Measurements from ENCODE around the gene SKAP1. TPM values are rescaled to one million over a fixed set of nuclear protein-coding genes. Genes with fewer than 3 reads are reported as not detected.
"Not testable (repeated sequence)": the region's sequence is repeated elsewhere in the genome, so short reads cannot be mapped to it uniquely, and the experiment has no call there.

SKAP1 gene
- total and polyA plus RNA-seq, 5 donors from 2014 or later, result 196 to 554 (median 373) TPM

DNA sequence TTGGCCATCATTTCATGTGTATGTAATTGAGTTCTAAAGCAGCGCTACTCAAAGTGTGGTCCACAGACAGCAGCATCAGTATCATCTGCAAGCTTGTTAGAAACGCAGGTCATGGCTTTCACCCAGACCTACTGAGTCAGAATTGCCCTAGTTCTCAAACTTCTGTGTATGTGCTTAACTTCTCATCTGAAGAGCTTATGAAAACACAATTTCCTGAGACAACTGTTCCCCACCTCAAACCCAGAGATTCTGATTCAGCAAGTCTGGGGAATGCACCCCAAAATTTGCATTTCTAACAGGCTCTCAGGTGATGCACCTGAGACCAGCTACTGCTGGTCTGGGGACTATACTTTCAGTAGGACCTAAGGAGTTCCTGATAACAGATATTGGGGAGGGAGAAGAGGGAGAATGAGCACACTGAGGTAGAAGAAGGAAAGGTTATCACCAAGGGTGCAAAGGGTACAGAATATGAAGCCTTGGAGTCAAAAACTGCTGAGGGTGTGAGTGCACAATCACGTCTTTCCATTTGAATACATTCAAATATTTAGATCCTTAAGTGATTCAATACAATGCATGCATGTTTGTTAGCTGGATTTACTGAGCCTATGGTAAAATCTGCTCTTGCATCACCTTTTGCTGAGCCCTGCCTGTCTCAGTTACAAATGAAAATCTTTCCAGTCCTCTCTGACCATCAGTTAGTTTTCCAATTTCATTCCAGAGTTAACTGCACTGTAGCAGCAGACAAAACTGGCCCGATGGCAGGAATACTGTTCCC, 29.2 kb upstream of the SKAP1 start:
- Histone ChIP-seq H3K9me3 (ENCODE audit: control insufficient read depth in 2 of 2, low read length in 2 of 2) (no peaks in the 10 kb centered on the region), H3K27ac (ENCODE audit: insufficient read depth, low read length, poor library complexity, severe bottlenecking) (no peak overlapping the region), H3K27me3 (ENCODE audit: control insufficient read depth, insufficient read depth, low read length) (no peaks in the 10 kb centered on the region), H3K4me3 (ENCODE audit: low read depth, low read length) (no peak overlapping the region), H3K36me3 (ENCODE audit: control insufficient read depth, insufficient read depth, low read length) (no peaks in the 10 kb centered on the region), H3K4me1 (ENCODE audit: control insufficient read depth, insufficient read depth, low read length, poor library complexity, severe bottlenecking) (peaks cover 43% of the 10 kb centered on the region)
- no peaks in the 10 kb centered on the region for H3K36me3 Mint-ChIP-seq
- DNase-seq, result peak in 1 of 3 donors; percentile 61
- peaks cover 20 to 47% (median 31%) of the 10 kb centered on the region in 4 donors for H3K4me1 Mint-ChIP-seq
- no peaks in the 10 kb centered on the region for H3K27me3 Mint-ChIP-seq
- peak overlapping the region in 1 of 4 donors; percentile 63 for H3K4me3 Mint-ChIP-seq
- ATAC-seq (ENCODE audit: low read depth in 2 of 2), result no peak
- H3K9me3 Mint-ChIP-seq, result no peaks in the 10 kb centered on the region
- H3K27ac Mint-ChIP-seq, result peak overlapping the region in 2 of 3 donors; percentile 14 to 62

- Histone ChIP-seq H3K27ac (ENCODE audit: insufficient read depth, low read length, poor library complexity, severe bottlenecking) (no peak overlapping the region), H3K4me3 (ENCODE audit: low read depth, low read length) (peak overlapping the region; percentile 56), H3K27me3 (ENCODE audit: control insufficient read depth, insufficient read depth, low read length) (no peaks in the 10 kb centered on the region), H3K4me1 (ENCODE audit: control insufficient read depth, insufficient read depth, low read length, poor library complexity, severe bottlenecking) (peaks cover 63% of the 10 kb centered on the region), H3K36me3 (ENCODE audit: control insufficient read depth, insufficient read depth, low read length) (no peaks in the 10 kb centered on the region), H3K9me3 (ENCODE audit: control insufficient read depth in 2 of 2, low read length in 2 of 2) (no peaks in the 10 kb centered on the region)
- peak overlapping the region; percentile 52 to 80 (median 61) for H3K4me3 Mint-ChIP-seq
- ATAC-seq (ENCODE audit: low read depth in 2 of 2) (peak; percentile 76 to 81), DNase-seq (peak; percentile 69 to 85 (median 81))
- H3K27me3 Mint-ChIP-seq, result no peaks in the 10 kb centered on the region
- H3K4me1 Mint-ChIP-seq, result peaks cover 31 to 65% (median 43%) of the 10 kb centered on the region in 4 donors
- no peaks in the 10 kb centered on the region for H3K9me3 Mint-ChIP-seq
- H3K36me3 Mint-ChIP-seq, result no peaks in the 10 kb centered on the region
- H3K27ac Mint-ChIP-seq, result peak overlapping the region; percentile 57 to 74 (median 67)
These were observed 27.2 kb upstream of the SKAP1 start for GRCh38 chr17:48457080-48457836.

DNA sequence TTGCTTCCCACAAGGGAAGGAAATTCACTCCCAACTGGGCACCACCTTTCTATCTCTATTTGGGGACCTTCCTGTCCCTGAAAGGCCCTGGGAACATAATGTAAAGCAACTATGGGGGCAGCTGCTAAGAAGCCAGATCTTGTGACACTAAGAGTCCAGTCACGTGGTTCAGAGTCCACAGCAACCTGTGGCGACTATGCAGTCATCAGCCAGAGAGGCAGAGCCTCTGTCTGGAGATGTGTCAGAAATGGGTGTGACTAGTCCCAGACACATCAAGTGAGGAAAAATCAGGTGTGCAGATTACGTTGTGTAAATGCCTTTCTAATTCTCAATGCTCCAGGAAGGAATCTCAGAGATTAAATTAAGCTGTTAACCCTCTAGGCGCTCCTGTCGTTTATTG, 26.6 kb upstream of the SKAP1 start:
- Histone ChIP-seq H3K4me1 (ENCODE audit: control insufficient read depth, insufficient read depth, low read length, poor library complexity, severe bottlenecking) (peaks cover 68% of the 10 kb centered on the region), H3K4me3 (ENCODE audit: low read depth, low read length) (peak overlapping the region; percentile 56), H3K27me3 (ENCODE audit: control insufficient read depth, insufficient read depth, low read length) (no peaks in the 10 kb centered on the region), H3K36me3 (ENCODE audit: control insufficient read depth, insufficient read depth, low read length) (no peaks in the 10 kb centered on the region), H3K9me3 (ENCODE audit: control insufficient read depth in 2 of 2, low read length in 2 of 2) (no peaks in the 10 kb centered on the region), H3K27ac (ENCODE audit: insufficient read depth, low read length, poor library complexity, severe bottlenecking) (no peak overlapping the region)
- no peaks in the 10 kb centered on the region for H3K36me3 Mint-ChIP-seq
- H3K4me1 Mint-ChIP-seq, result peaks cover 35 to 72% (median 46%) of the 10 kb centered on the region in 4 donors
- H3K9me3 Mint-ChIP-seq, result no peaks in the 10 kb centered on the region
- H3K27me3 Mint-ChIP-seq, result no peaks in the 10 kb centered on the region
- peak overlapping the region; percentile 52 to 80 (median 61) for H3K4me3 Mint-ChIP-seq
- ATAC-seq (ENCODE audit: low read depth in 2 of 2) (no peak), DNase-seq (peak in 1 of 3 donors; percentile 34)
- H3K27ac Mint-ChIP-seq, result peak overlapping the region; percentile 27 to 71 (median 57)

DNA sequence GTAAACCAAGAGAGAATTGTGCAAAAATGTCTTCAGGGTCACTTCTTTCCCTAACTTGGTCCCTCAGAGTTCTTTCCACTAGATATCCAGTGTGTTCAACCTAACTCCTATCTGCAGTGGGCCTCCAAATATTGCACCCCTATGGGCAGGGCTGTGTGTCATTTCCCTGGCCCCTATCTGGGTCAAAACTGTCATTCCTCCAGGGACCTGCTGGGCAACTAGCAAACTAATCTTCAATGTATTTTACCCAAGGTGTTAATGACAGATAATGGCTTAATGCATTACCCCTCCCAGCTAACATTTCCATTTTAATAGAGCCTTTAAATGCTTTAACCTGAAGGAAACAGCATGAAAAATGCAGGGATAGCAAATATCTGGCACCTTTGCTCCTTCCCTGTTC, 25.8 kb upstream of the SKAP1 start:
- H3K27ac Mint-ChIP-seq, result peak overlapping the region in 1 of 3 donors; percentile 57
- H3K4me1 ChIP-seq (ENCODE audit: control insufficient read depth, insufficient read depth, low read length, poor library complexity, severe bottlenecking), result peaks cover 74% of the 10 kb centered on the region
- H3K9me3 ChIP-seq (ENCODE audit: control insufficient read depth in 2 of 2, low read length in 2 of 2), result no peaks in the 10 kb centered on the region
- no peak overlapping the region for H3K27ac ChIP-seq (ENCODE audit: insufficient read depth, low read length, poor library complexity, severe bottlenecking)
- DNase-seq (no peak), ATAC-seq (ENCODE audit: low read depth in 2 of 2) (no peak)
- H3K4me1 Mint-ChIP-seq, result peaks cover 40 to 79% (median 51%) of the 10 kb centered on the region in 4 donors
- H3K4me3 ChIP-seq (ENCODE audit: low read depth, low read length), result no peak overlapping the region
- no peaks in the 10 kb centered on the region for H3K9me3 Mint-ChIP-seq
- no peaks in the 10 kb centered on the region for H3K27me3 ChIP-seq (ENCODE audit: control insufficient read depth, insufficient read depth, low read length)
- no peaks in the 10 kb centered on the region for H3K27me3 Mint-ChIP-seq
- H3K4me3 Mint-ChIP-seq, result peak overlapping the region in 2 of 4 donors; percentile 30 to 36
- H3K36me3 ChIP-seq (ENCODE audit: control insufficient read depth, insufficient read depth, low read length), result no peaks in the 10 kb centered on the region
- H3K36me3 Mint-ChIP-seq, result no peaks in the 10 kb centered on the region

DNA sequence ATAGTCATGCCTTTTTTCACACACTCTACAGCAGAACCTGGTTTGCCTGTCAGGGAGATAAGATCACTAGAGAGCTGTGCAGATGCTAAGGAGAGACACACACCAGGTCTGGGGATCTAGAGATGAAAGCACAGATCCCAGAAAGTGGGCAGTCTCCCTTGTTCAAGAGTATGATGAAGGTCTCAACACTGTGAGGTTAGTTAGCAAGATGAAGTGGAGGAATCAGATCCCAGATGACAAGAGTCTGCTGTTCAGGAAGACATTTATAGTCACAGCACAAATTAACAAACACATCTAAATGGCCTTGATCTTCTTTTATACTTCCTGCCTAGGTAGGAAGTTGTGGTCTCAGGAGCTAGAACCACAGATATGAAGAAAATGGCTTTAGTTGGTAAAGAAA, 23.4 kb upstream of the SKAP1 start:
- Histone ChIP-seq H3K36me3 (ENCODE audit: control insufficient read depth, insufficient read depth, low read length) (no peaks in the 10 kb centered on the region), H3K4me1 (ENCODE audit: control insufficient read depth, insufficient read depth, low read length, poor library complexity, severe bottlenecking) (peaks cover 68% of the 10 kb centered on the region), H3K9me3 (ENCODE audit: control insufficient read depth in 2 of 2, low read length in 2 of 2) (no peaks in the 10 kb centered on the region), H3K27me3 (ENCODE audit: control insufficient read depth, insufficient read depth, low read length) (no peaks in the 10 kb centered on the region), H3K4me3 (ENCODE audit: low read depth, low read length) (peak overlapping the region; percentile 65), H3K27ac (ENCODE audit: insufficient read depth, low read length, poor library complexity, severe bottlenecking) (peak overlapping the region; percentile 74)
- no peaks in the 10 kb centered on the region for H3K27me3 Mint-ChIP-seq
- H3K4me1 Mint-ChIP-seq, result peaks cover 43 to 85% (median 60%) of the 10 kb centered on the region in 4 donors
- ATAC-seq (ENCODE audit: low read depth in 2 of 2) (peak; percentile 71 to 83), DNase-seq (peak in 2 of 3 donors; percentile 77 to 84)
- peak overlapping the region; percentile 83 to 97 (median 85) for H3K27ac Mint-ChIP-seq
- H3K36me3 Mint-ChIP-seq, result no peaks in the 10 kb centered on the region
- peak overlapping the region; percentile 43 to 88 (median 80) for H3K4me3 Mint-ChIP-seq
- H3K9me3 Mint-ChIP-seq, result peaks cover 0 to 3% (median 0%) of the 10 kb centered on the region in 7 donors

DNA sequence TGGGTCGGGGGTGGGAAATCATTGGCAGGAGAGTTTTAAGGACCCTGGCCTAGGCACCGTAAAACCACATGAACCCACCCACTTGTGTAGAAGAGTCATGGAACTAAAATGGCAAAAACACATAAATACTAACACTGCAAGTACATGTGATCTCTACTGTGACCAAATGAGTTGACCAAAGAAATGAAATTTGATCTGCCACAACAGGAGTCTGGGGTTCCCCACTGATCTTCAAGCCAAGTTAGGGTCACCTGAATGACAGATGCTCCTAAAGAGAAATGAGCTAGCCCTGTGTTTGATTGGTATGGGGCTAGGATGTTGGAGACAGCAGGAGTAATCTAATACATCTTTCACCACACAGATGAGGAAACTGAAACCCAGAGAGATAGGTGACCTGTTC, 21.5 kb upstream of the SKAP1 start:
- Histone ChIP-seq H3K9me3 (ENCODE audit: control insufficient read depth in 2 of 2, low read length in 2 of 2) (no peaks in the 10 kb centered on the region), H3K27me3 (ENCODE audit: control insufficient read depth, insufficient read depth, low read length) (no peaks in the 10 kb centered on the region), H3K27ac (ENCODE audit: insufficient read depth, low read length, poor library complexity, severe bottlenecking) (no peak overlapping the region), H3K4me1 (ENCODE audit: control insufficient read depth, insufficient read depth, low read length, poor library complexity, severe bottlenecking) (peaks cover 58% of the 10 kb centered on the region), H3K36me3 (ENCODE audit: control insufficient read depth, insufficient read depth, low read length) (no peaks in the 10 kb centered on the region), H3K4me3 (ENCODE audit: low read depth, low read length) (no peak overlapping the region)
- DNase-seq (no peak), ATAC-seq (ENCODE audit: low read depth in 2 of 2) (no peak)
- Mint-ChIP-seq H3K36me3 (no peaks in the 10 kb centered on the region), H3K27ac (peak overlapping the region in 1 of 3 donors; percentile 86), H3K9me3 (peaks cover 0 to 3% (median 0%) of the 10 kb centered on the region in 7 donors), H3K4me3 (peak overlapping the region; percentile 48 to 80 (median 68)), H3K27me3 (no peaks in the 10 kb centered on the region), H3K4me1 (peaks cover 33 to 82% (median 52%) of the 10 kb centered on the region in 4 donors)

DNA sequence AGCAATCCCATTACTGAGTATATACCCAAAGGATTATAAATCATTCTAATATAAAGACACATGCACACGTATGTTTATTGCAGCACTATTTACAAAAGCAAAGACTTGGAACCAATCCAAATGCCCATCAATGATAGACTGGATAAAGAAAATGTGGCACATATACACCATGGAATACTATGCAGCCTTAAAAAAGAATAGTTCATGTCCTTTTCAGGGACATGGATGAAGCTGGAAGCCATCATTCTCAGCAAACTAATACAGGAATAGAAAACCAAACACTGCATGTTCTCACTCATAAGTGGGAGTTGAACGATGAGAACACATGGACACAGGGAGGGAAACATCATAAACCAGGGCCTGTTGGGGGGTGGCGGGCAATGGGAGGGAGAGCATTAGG, 19.3 kb upstream of the SKAP1 start:
- DNase-seq; H3K4me3 ChIP-seq (ENCODE audit: low read depth, low read length); H3K36me3 Mint-ChIP-seq; H3K9me3 ChIP-seq (ENCODE audit: control insufficient read depth in 2 of 2, low read length in 2 of 2); H3K27ac ChIP-seq (ENCODE audit: insufficient read depth, low read length, poor library complexity, severe bottlenecking); H3K9me3 Mint-ChIP-seq; ATAC-seq (ENCODE audit: low read depth in 2 of 2); H3K36me3 ChIP-seq (ENCODE audit: control insufficient read depth, insufficient read depth, low read length); H3K27me3 ChIP-seq (ENCODE audit: control insufficient read depth, insufficient read depth, low read length); H3K27me3 Mint-ChIP-seq: not testable (repeated sequence)
- peak overlapping the region in 1 of 3 donors; percentile 49 for H3K27ac Mint-ChIP-seq
- peaks cover 57% of the 10 kb centered on the region for H3K4me1 ChIP-seq (ENCODE audit: control insufficient read depth, insufficient read depth, low read length, poor library complexity, severe bottlenecking)
- H3K4me3 Mint-ChIP-seq, result peak overlapping the region in 2 of 4 donors; percentile 63 to 84
- peaks cover 31 to 82% (median 59%) of the 10 kb centered on the region in 4 donors for H3K4me1 Mint-ChIP-seq

Measured in CD4-positive, CD25-positive, alpha-beta regulatory T cell (primary cell).